HG03460 (cell line): ENCODE data around the gene CDK1.

Experiments used
- ATAC-seq: cut with Tn5 transposase; IDR thresholded peaks from one replicate; pipeline ENCODE4 v1.9.1; 2021; ENCODE audit not compliant: unreplicated experiment

The CDK1 gene

GRCh38 chr10:60777696-60778213, 523 bp upstream of the CDK1 start:
- peak; percentile 6 for ATAC-seq

- ATAC-seq, result peak; percentile 11
Observed at GRCh38 chr10:60778971-60779796, 906 bp downstream of the CDK1 start.

GRCh38 chr10:60781661-60782060, 3.4 kb downstream of the CDK1 start:
- no peak for ATAC-seq

GRCh38 chr10:60784641-60785040, 6.4 kb downstream of the CDK1 start:
- ATAC-seq, result no peak

GRCh38 chr10:60788544-60788943, 10.3 kb downstream of the CDK1 start:
- ATAC-seq, result no peak

GRCh38 chr10:60789340-60789739, 11.1 kb downstream of the CDK1 start:
- no peak for ATAC-seq

GRCh38 chr10:60794953-60795352, 16.7 kb downstream of the CDK1 start:
- ATAC-seq, result no peak

GRCh38 chr10:60795465-60796202, 17.4 kb downstream of the CDK1 start:
- ATAC-seq, result no peak

GRCh38 chr10:60796481-60796880, 18.2 kb downstream of the CDK1 start:
- no peak for ATAC-seq

GRCh38 chr10:60797200-60797599, 18.9 kb downstream of the CDK1 start:
- ATAC-seq, result no peak

- no peak for ATAC-seq
Observed at GRCh38 chr10:60798031-60798430, 19.8 kb downstream of the CDK1 start.

GRCh38 chr10:60798870-60799269, 20.6 kb downstream of the CDK1 start:
- no peak for ATAC-seq

GRCh38 chr10:60799971-60800650, 21.8 kb downstream of the CDK1 start:
- no peak for ATAC-seq

- no peak for ATAC-seq
Observed at GRCh38 chr10:60800918-60801317, 22.6 kb downstream of the CDK1 start.

GRCh38 chr10:60801522-60801921, 23.2 kb downstream of the CDK1 start:
- ATAC-seq, result no peak

- ATAC-seq, result no peak
Observed at GRCh38 chr10:60803433-60803832, 25.2 kb downstream of the CDK1 start.

- ATAC-seq, result no peak
Observed at GRCh38 chr10:60803865-60804264, 25.6 kb downstream of the CDK1 start.

- no peak for ATAC-seq
Observed at GRCh38 chr10:60806921-60807320, 28.6 kb downstream of the CDK1 start.

- no peak for ATAC-seq
Observed at GRCh38 chr10:60807499-60807898, 29.2 kb downstream of the CDK1 start.

- ATAC-seq, result no peak
Observed at GRCh38 chr10:60808036-60808435, 29.8 kb downstream of the CDK1 start.

GRCh38 chr10:60809157-60809556, 30.9 kb downstream of the CDK1 start:
- ATAC-seq, result no peak
